SK-N-SH (cell line): ENCODE data around the gene SAGE1. TPM values are rescaled to one million over a fixed set of nuclear protein-coding genes. Genes with fewer than 3 reads are reported as not detected.

Source experiments
- CTCF ChIA-PET: fragments of 300-600, 350-600 bp; formaldehyde crosslinking; extraction: SDS; loops from one replicate; lab custom pipeline; 2021; lab: Yijun Ruan, JAX
- POLR2A ChIA-PET: fragments of 350-600 bp; sonication (Branson Sonifier 250); formaldehyde crosslinking; extraction: SDS; loops from one replicate; lab custom pipeline; 2020; ENCODE audit warnings: antibody characterized with exemption, inconsistent platforms; lab: Yijun Ruan, JAX
- DNase-seq: peaks from one replicate; pipeline ENCODE4 v3.0.0; 2012
- H2AFZ ChIP-seq: fragments of 200-600 bp; sonication (generic); 2 replicates; pipeline ENCODE4 v1.8.1; 2016; ENCODE audit warnings: antibody characterized with exemption, mild to moderate bottlenecking, low read depth
- H3F3A ChIP-seq: fragments of 200-600 bp; sonication (generic); replicated peaks from 2 replicates; pipeline ENCODE3; 2016; ENCODE audit warnings: antibody characterized with exemption, mild to moderate bottlenecking; ENCODE audit not compliant: insufficient read depth
- H3K27ac ChIP-seq, 2 experiments: fragments of 200-500 bp in 1 of 2; fragments of 200-600 bp in 1 of 2; sonication (Bioruptor generic) in 1 of 2; sonication (generic), shearing (Covaris generic) in 1 of 2; 2 replicates each; pipeline versions ENCODE4 v1.5.1 to v1.6.1; 2014 to 2016; ENCODE audit warnings: low read depth in 2 of 2, inconsistent platforms in 1 of 2, low read length in 1 of 2, mild to moderate bottlenecking in 1 of 2, mixed read lengths in 1 of 2
- H3K27me3 ChIP-seq: fragments of 200-600 bp; sonication (generic), shearing (Covaris generic); 2 replicates; pipeline ENCODE4 v1.6.1; 2016; ENCODE audit warnings: mixed run types; ENCODE audit not compliant: insufficient read depth
- H3K36me3 ChIP-seq, 2 experiments: fragments of 200-500 bp in 1 of 2; fragments of 200-600 bp in 1 of 2; sonication (Bioruptor generic) in 1 of 2; sonication (generic) in 1 of 2; replicated peaks in 1 of 2; 2 replicates each; pipeline versions ENCODE3 to v1.5.1; 2014 to 2016; ENCODE audit warnings: low read length in 1 of 2, mild to moderate bottlenecking in 1 of 2; ENCODE audit not compliant: insufficient read depth in 2 of 2, control insufficient read depth in 1 of 2
- H3K4me1 ChIP-seq, 2 experiments: fragments of 200-500 bp in 1 of 2; fragments of 200-600 bp in 1 of 2; sonication (Bioruptor generic) in 1 of 2; sonication (generic), shearing (Covaris generic) in 1 of 2; 2 replicates each; pipeline versions ENCODE4 v1.5.1 to v1.6.1; 2014 to 2016; ENCODE audit warnings: low read depth in 1 of 2, low read length in 1 of 2, mixed run types in 1 of 2; ENCODE audit not compliant: insufficient read depth in 2 of 2, control insufficient read depth in 1 of 2
- H3K4me2 ChIP-seq: fragments of 200-600 bp; sonication (generic), shearing (Covaris generic); 2 replicates; pipeline ENCODE4 v1.6.1; 2017; ENCODE audit warnings: mixed run types
- H3K4me3 ChIP-seq, 2 experiments: fragments of 200-500 bp in 1 of 2; fragments of 200-600 bp in 1 of 2; sonication (Bioruptor generic) in 1 of 2; sonication (generic), shearing (Covaris generic) in 1 of 2; 2 replicates each; pipeline versions ENCODE4 v1.5.1 to v1.8.1; 2014 to 2016; ENCODE audit warnings: low read depth in 2 of 2, inconsistent platforms in 1 of 2, low read length in 1 of 2, mild to moderate bottlenecking in 1 of 2, mixed read lengths in 1 of 2, moderate library complexity in 1 of 2
- H3K79me2 ChIP-seq: fragments of 200-600 bp; sonication (generic); 2 replicates; pipeline ENCODE4 v1.8.1; 2017; ENCODE audit warnings: mild to moderate bottlenecking; ENCODE audit not compliant: insufficient read depth
- H3K9ac ChIP-seq: fragments of 200-600 bp; sonication (generic); 2 replicates; pipeline ENCODE4 v1.6.1; 2017; ENCODE audit warnings: mixed run types
- H3K9me2 ChIP-seq: fragments of 200-600 bp; sonication (generic); 2 replicates; pipeline ENCODE4 v1.6.1; 2017; ENCODE audit warnings: mixed run types
- H3K9me3 ChIP-seq: fragments of 200-600 bp; sonication (generic); 2 replicates; pipeline ENCODE4 v1.6.1; 2017; ENCODE audit warnings: mixed run types, mild to moderate bottlenecking, moderate library complexity
- H4K20me1 ChIP-seq: fragments of 200-600 bp; sonication (generic); 2 replicates; pipeline ENCODE4 v1.6.1; 2017; ENCODE audit warnings: mild to moderate bottlenecking, mixed run types; ENCODE audit not compliant: insufficient read depth
- CTCF ChIP-seq: fragments of 200-600 bp; sonication (generic); IDR thresholded peaks from 2 replicates; pipeline ENCODE4 v1.6.1; 2017; ENCODE audit warnings: antibody characterized with exemption, mild to moderate bottlenecking, moderate library complexity
- EP300 ChIP-seq, 2 experiments: IDR thresholded peaks; 2 replicates each; pipeline versions ENCODE4 v1.4.0 to v1.6.1; 2012; ENCODE audit warnings: borderline replicate concordance in 1 of 2, low read depth in 1 of 2, low read length in 1 of 2
- FOSL2 ChIP-seq: IDR thresholded peaks from 2 replicates; pipeline ENCODE4 v1.4.0; 2012; ENCODE audit warnings: low read depth, mild to moderate bottlenecking, moderate library complexity, borderline replicate concordance
- IRF3 ChIP-seq: fragments of 150-350 bp; IDR thresholded peaks from 2 replicates; pipeline ENCODE4 v1.6.1; 2016; ENCODE audit warnings: mild to moderate bottlenecking, low read depth, low read length
- RAD21 ChIP-seq: IDR thresholded peaks from 2 replicates; pipeline ENCODE4 v1.6.1; 2012; ENCODE audit warnings: mild to moderate bottlenecking, low read length
- SIN3A ChIP-seq: IDR thresholded peaks from 2 replicates; pipeline ENCODE4 v1.6.1; 2012; ENCODE audit warnings: low read depth, mild to moderate bottlenecking, low read length, moderate library complexity, borderline replicate concordance
- SMC3 ChIP-seq: IDR thresholded peaks from 2 replicates; pipeline ENCODE4 v1.6.1; 2012; ENCODE audit warnings: low read depth, low read length, improper control_type of control experiment
- TAF1 ChIP-seq: IDR thresholded peaks from 2 replicates; pipeline ENCODE4 v1.6.1; 2012; ENCODE audit warnings: low read depth, mild to moderate bottlenecking, low read length, moderate library complexity, borderline replicate concordance
- ZBTB33 ChIP-seq: IDR thresholded peaks from 2 replicates; pipeline ENCODE4 v1.4.0; 2012; ENCODE audit warnings: low read depth, borderline replicate concordance
- WGBS: methylation state at CpG from one replicate; pipeline ENCODE4 v1.1.6; 2017; ENCODE audit warnings: low lambda C conversion rate; 5-methylcytosine and 5-hydroxymethylcytosine counted together
- polyA plus RNA-seq, 3 experiments: library from polyadenylated mRNA; depleted of rRNA; stranded (reverse); fragments of >200 nt; gene quantifications; 2 replicates each; pipeline ENCODE4 v1.2.3, GENCODE V29; 2012
- TF ChIP-seq, protein P1 (sequence below): fragments of 150-350 bp; IDR thresholded peaks from 2 replicates; pipeline ENCODE4 v1.6.1; 2017; ENCODE audit warnings: antibody characterized with exemption, low read length, low read depth, borderline replicate concordance

Gene SAGE1
- polyA plus RNA-seq, 1 of the 3 experiments (the other 2 are of a cell fraction), result not detected

DNA sequence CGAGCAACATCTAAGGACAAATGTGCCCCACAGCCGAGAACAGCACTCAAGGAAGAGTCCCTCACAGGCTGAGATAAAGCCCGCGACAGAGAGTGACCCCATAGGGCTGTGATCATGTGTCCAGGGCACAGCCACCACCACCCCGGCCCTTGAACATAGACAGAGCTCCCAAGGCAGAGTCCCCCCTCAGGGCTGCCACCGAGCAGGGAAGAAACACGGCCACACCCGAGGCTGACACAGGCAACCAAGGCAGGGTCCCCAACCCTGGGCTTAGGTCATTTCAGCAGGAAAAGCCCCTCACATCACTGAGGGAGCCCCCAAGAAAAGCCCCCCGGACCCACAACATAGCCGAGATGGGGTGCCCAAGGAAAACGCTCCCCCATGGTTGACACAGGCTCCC lies 735 bp upstream of the SAGE1 start:
- H3F3A ChIP-seq, result no peaks in the 10 kb centered on the region
- no peak overlapping the region for H3K9ac ChIP-seq
- ChIA-PET CTCF (interaction anchor here (1.0 kb wide), 1 partner anchor 39 kb away, joined by 3 read pairs; no protein-coding TSS in a partner anchor), POLR2A (no interaction called here)
- no peak for DNase-seq
- H3K4me1 ChIP-seq, result no peaks in the 10 kb centered on the region
- no peaks in the 10 kb centered on the region for H3K79me2 ChIP-seq
- H3K4me3 ChIP-seq, result no peak overlapping the region
- H3K9me3 ChIP-seq, result no peaks in the 10 kb centered on the region
- H3K36me3 ChIP-seq, result no peaks in the 10 kb centered on the region
- H3K27ac ChIP-seq, result no peak overlapping the region
- no peak overlapping the region for H3K4me2 ChIP-seq
- peaks cover 6% of the 10 kb centered on the region; the same call in 1 of the 2 replicates for H3K27me3 ChIP-seq
- WGBS, result 10% methylated on average over 5 of the region's 11 CpGs
- H2AFZ ChIP-seq, result no peak overlapping the region
- TF ChIP-seq ZBTB33 (no peak), RAD21 (no peak), EP300 (IDR thresholded peaks at IDR 0.05; ENCODE audit: borderline replicate concordance in 1 of 2, low read depth in 1 of 2, low read length in 1 of 2) (no peak), IRF3 (no peak), CTCF (no peak), SIN3A (no peak)
- TF ChIP-seq, protein P1, sequence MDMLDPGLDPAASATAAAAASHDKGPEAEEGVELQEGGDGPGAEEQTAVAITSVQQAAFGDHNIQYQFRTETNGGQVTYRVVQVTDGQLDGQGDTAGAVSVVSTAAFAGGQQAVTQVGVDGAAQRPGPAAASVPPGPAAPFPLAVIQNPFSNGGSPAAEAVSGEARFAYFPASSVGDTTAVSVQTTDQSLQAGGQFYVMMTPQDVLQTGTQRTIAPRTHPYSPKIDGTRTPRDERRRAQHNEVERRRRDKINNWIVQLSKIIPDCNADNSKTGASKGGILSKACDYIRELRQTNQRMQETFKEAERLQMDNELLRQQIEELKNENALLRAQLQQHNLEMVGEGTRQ, result no peak
- no peaks in the 10 kb centered on the region for H3K9me2 ChIP-seq
- no peaks in the 10 kb centered on the region for H4K20me1 ChIP-seq

GRCh38 chrX:135910251-135910650 lies 16.7 kb downstream of the SAGE1 start:
- Histone ChIP-seq H3K27ac (no peak overlapping the region), H3K9me3 (no peaks in the 10 kb centered on the region), H3K27me3 (peaks cover 7% of the 10 kb centered on the region; the same call in 1 of the 2 replicates), H3K79me2 (no peaks in the 10 kb centered on the region), H3K9ac (no peak overlapping the region), H3K4me1 (no peaks in the 10 kb centered on the region), H3K36me3 (no peaks in the 10 kb centered on the region), H4K20me1 (no peaks in the 10 kb centered on the region), H3F3A (no peaks in the 10 kb centered on the region), H3K4me2 (no peak overlapping the region), H3K9me2 (no peaks in the 10 kb centered on the region), H3K4me3 (no peak overlapping the region), H2AFZ (no peak overlapping the region)
- 3% methylated on average over 5 of the region's 5 CpGs for WGBS
- DNase-seq, result no peak
- CTCF ChIA-PET, result no interaction called here
- POLR2A ChIA-PET, result no interaction called here
- TF ChIP-seq SIN3A (no peak), SMC3 (no peak), CTCF (no peak), TAF1 (no peak), FOSL2 (no peak)
